WTC11 (cell line): Measurements from ENCODE around the gene ANKRD29. TPM values are rescaled to one million over a fixed set of nuclear protein-coding genes. Genes with fewer than 3 reads are reported as not detected.
A peak's percentile ranks its signal among the peaks of the same experiment; 100 is the strongest.

ENCODE experiments used
- ATAC-seq: fragments of 200-7000 bp; cut with Tn5 transposase; 2 replicates; pipeline ENCODE4 v1.10.0; 2021; ENCODE audit warnings: mild to moderate bottlenecking, moderate library complexity
- CTCF ChIA-PET: fragments of 300-600 bp; sonication (Branson Sonifier 250); formaldehyde crosslinking; loops from one replicate; lab custom pipeline; 2021; ENCODE audit warnings: antibody characterized with exemption; lab: Charles Lee
- POLR2A ChIA-PET: fragments of 350-600 bp; sonication (Branson Sonifier 250); formaldehyde crosslinking; loops from one replicate; lab custom pipeline; 2021; ENCODE audit warnings: antibody characterized with exemption; lab: Charles Lee
- DNase-seq: peaks from one replicate; pipeline ENCODE4 v3.0.0; 2021; ENCODE audit warnings: low spot score
- H3K27ac Mint-ChIP-seq: 2 replicates; pipeline ENCODE4 v1.8.0; 2021; ENCODE audit warnings: mixed read lengths
- H3K27me3 Mint-ChIP-seq: 2 replicates; pipeline ENCODE4 v1.8.0; 2021; ENCODE audit warnings: low read depth, mild to moderate bottlenecking, moderate library complexity, mixed read lengths
- H3K36me3 Mint-ChIP-seq: 2 replicates; pipeline ENCODE4 v1.8.0; 2021; ENCODE audit warnings: mixed read lengths
- H3K4me1 Mint-ChIP-seq: 2 replicates; pipeline ENCODE4 v1.8.0; 2022; ENCODE audit warnings: mixed read lengths
- H3K4me3 Mint-ChIP-seq: 2 replicates; pipeline ENCODE4 v1.8.0; 2021; ENCODE audit warnings: mild to moderate bottlenecking, moderate library complexity, mixed read lengths
- H3K9me3 Mint-ChIP-seq: 2 replicates; pipeline ENCODE4 v1.8.0; 2021; ENCODE audit warnings: mixed read lengths
- AR ChIP-seq: fragments of 250-450 bp; sonication (Bioruptor Pico); IDR thresholded peaks from 2 replicates; pipeline ENCODE4 v1.9.0; 2021; ENCODE audit warnings: mild to moderate bottlenecking
- CREB1 ChIP-seq: sonication (generic); formaldehyde crosslinking; IDR thresholded peaks from 2 replicates; pipeline ENCODE4 v1.8.0; 2023; ENCODE audit warnings: mild to moderate bottlenecking, missing genetic modification reagents
- CREM ChIP-seq: sonication (generic); formaldehyde crosslinking; IDR thresholded peaks from 2 replicates; pipeline ENCODE4 v1.8.1; 2022; ENCODE audit warnings: mild to moderate bottlenecking, missing genetic modification reagents, moderate library complexity
- EMX1 ChIP-seq: fragments of 250-450 bp; sonication (Bioruptor Pico); IDR thresholded peaks from 2 replicates; pipeline ENCODE4 v1.8.0; 2021; ENCODE audit warnings: mild to moderate bottlenecking
- ETV6 ChIP-seq: sonication (generic); formaldehyde crosslinking; IDR thresholded peaks from 2 replicates; pipeline ENCODE4 v1.8.1; 2022; ENCODE audit warnings: mild to moderate bottlenecking, missing genetic modification reagents
- IRF1 ChIP-seq: sonication (generic); formaldehyde crosslinking; IDR thresholded peaks from 2 replicates; pipeline ENCODE4 v1.8.0; 2023; ENCODE audit warnings: missing genetic modification reagents
- OVOL2 ChIP-seq: fragments of 250-450 bp; sonication (Bioruptor Pico); IDR thresholded peaks from 2 replicates; pipeline ENCODE4 v1.9.0; 2021; ENCODE audit warnings: mild to moderate bottlenecking, borderline replicate concordance
- TEAD1 ChIP-seq: sonication (generic); formaldehyde crosslinking; IDR thresholded peaks from 2 replicates; pipeline ENCODE4 v1.8.0; 2022; ENCODE audit warnings: mild to moderate bottlenecking, missing genetic modification reagents
- ZNF416 ChIP-seq: fragments of 250-450 bp; sonication (Bioruptor Pico); IDR thresholded peaks from 2 replicates; pipeline ENCODE4 v1.9.0; 2021; ENCODE audit warnings: mild to moderate bottlenecking, inconsistent platforms
- total RNA-seq: library from RNA; stranded (reverse); gene quantifications from 3 replicates; pipeline ENCODE4 v1.2.3, GENCODE V29; 2021
- TF ChIP-seq, protein P1 (sequence below): sonication (generic); formaldehyde crosslinking; IDR thresholded peaks from 2 replicates; pipeline ENCODE4 v1.8.0; 2022; ENCODE audit warnings: missing genetic modification reagents
- TF ChIP-seq, protein P2 (sequence below): fragments of 200-600 bp; IDR thresholded peaks from 2 replicates; pipeline ENCODE4 v1.8.0; 2022; ENCODE audit warnings: antibody characterized with exemption

Gene ANKRD29
- total RNA-seq, 1 experiment from 2014 or later = 4.9 TPM

- ATAC-seq (no peak), DNase-seq (no peak)
- H3K27ac Mint-ChIP-seq = no peak overlapping the region
- H3K9me3 Mint-ChIP-seq = peaks cover 13% of the 10 kb centered on the region
- no peak overlapping the region for H3K4me3 Mint-ChIP-seq
- CTCF ChIA-PET = interaction anchor here (3.2 kb wide), 1 partner anchor 85 kb away, joined by 66 read pairs; no protein-coding TSS in a partner anchor
- H3K4me1 Mint-ChIP-seq = no peaks in the 10 kb centered on the region
- TF ChIP-seq AR (CRISPR knock-in tag) = no peak
- TF ChIP-seq OVOL2 (CRISPR knock-in tag) = no peak
- no peak for TF ChIP-seq ZNF416
- TF ChIP-seq TEAD1 (CRISPR knock-in tag) = no peak
- TF ChIP-seq, protein P1, sequence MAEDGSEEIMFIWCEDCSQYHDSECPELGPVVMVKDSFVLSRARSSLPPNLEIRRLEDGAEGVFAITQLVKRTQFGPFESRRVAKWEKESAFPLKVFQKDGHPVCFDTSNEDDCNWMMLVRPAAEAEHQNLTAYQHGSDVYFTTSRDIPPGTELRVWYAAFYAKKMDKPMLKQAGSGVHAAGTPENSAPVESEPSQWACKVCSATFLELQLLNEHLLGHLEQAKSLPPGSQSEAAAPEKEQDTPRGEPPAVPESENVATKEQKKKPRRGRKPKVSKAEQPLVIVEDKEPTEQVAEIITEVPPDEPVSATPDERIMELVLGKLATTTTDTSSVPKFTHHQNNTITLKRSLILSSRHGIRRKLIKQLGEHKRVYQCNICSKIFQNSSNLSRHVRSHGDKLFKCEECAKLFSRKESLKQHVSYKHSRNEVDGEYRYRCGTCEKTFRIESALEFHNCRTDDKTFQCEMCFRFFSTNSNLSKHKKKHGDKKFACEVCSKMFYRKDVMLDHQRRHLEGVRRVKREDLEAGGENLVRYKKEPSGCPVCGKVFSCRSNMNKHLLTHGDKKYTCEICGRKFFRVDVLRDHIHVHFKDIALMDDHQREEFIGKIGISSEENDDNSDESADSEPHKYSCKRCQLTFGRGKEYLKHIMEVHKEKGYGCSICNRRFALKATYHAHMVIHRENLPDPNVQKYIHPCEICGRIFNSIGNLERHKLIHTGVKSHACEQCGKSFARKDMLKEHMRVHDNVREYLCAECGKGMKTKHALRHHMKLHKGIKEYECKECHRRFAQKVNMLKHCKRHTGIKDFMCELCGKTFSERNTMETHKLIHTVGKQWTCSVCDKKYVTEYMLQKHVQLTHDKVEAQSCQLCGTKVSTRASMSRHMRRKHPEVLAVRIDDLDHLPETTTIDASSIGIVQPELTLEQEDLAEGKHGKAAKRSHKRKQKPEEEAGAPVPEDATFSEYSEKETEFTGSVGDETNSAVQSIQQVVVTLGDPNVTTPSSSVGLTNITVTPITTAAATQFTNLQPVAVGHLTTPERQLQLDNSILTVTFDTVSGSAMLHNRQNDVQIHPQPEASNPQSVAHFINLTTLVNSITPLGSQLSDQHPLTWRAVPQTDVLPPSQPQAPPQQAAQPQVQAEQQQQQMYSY = no peak
- no peak for TF ChIP-seq EMX1 (CRISPR knock-in tag)
- no peak for TF ChIP-seq IRF1
- TF ChIP-seq CREB1 = no peak
- POLR2A ChIA-PET = interaction anchor here (0.6 kb wide), 1 partner anchor 1122 kb away, joined by 3 read pairs; no protein-coding TSS in a partner anchor
- 0 out of 2 replicates have a peak, but pooled peaks cover 3% of the 10 kb centered on the region for H3K36me3 Mint-ChIP-seq
- no peaks in the 10 kb centered on the region; the same call in 1 of the 2 replicates for H3K27me3 Mint-ChIP-seq
Measured at GRCh38 chr18:23704806-23705205, 42.1 kb upstream of the ANKRD29 start.

DNA sequence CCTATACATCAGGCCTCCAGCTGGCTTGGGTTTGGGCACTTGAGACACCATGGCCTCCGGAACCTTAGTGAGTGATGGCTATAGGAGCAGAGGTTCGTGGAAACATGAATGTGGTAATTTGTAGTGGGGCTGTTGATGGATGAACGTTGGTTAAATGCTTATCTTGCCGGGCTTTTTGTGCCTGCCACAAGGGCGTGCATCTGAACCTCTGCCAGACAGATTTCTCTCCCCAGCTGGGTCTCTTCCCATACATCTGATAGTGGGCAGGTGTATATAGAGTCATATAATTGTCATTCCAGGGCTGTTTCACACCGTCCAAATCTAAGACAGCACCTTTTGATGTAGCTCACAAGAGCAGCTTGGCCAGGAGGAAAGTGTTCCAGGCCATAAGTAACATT, 41.3 kb upstream of the ANKRD29 start:
- CTCF ChIA-PET = interaction anchor here (1.0 to 3.2 kb wide), 7 partner anchors 10 to 188 kb away, joined by 3 to 66 read pairs (median 10); no protein-coding TSS in a partner anchor
- no peak for TF ChIP-seq CREM (CRISPR knock-in tag)
- Mint-ChIP-seq H3K4me1 (no peaks in the 10 kb centered on the region), H3K27ac (no peak overlapping the region), H3K36me3 (0 out of 2 replicates have a peak, but pooled peaks cover 3% of the 10 kb centered on the region), H3K27me3 (no peaks in the 10 kb centered on the region), H3K4me3 (no peak overlapping the region), H3K9me3 (peaks cover 8% of the 10 kb centered on the region)
- POLR2A ChIA-PET = interaction anchor here (0.6 kb wide), 1 partner anchor 1121 kb away, joined by 3 read pairs; no protein-coding TSS in a partner anchor
- DNase-seq (no peak), ATAC-seq (no peak)

DNA sequence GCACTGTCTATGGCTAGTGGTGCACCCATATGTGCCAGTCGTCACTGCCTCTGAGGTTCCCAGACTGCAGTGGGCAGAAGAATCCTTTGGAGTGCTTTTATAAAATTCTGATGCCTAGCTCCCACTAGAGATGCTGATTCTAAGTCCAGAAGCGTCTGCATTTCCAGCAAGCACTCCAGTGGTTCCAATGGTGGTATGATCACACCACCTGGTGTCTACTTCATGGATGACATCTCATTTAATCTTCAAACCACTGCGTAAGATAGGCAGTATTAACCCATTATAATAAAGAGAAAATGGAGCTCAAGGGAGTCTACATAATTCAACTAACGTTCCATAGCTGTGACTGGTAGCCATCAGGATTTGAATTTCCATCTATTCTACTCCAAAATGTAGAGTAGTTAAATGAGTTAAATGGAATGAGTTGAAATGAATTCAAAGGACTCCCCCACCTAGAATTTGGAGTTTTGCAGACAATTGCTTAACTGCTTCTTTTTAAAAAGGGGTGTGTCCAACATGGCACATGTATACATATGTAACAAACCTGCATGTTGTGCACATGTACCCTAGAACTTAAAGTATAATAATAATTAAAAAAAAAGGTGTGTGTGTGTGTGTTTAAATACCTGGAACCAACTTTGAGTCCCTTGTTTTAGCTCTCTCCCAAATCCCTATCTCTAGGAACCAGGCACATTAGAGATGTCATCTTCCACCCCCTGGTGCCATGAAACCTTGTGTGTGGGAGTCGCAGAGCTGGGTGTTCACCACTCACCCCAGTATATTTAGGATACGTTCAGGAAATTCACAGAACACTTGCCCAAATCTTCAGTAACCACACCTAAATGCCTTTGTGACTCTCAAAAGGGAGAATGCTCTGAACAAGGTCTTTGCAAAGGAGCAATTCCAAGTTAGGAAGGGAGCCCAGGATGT, 40.6 kb upstream of the ANKRD29 start:
- Mint-ChIP-seq H3K9me3 (peaks cover 8% of the 10 kb centered on the region), H3K27ac (no peak overlapping the region), H3K4me1 (no peaks in the 10 kb centered on the region), H3K4me3 (no peak overlapping the region), H3K27me3 (no peaks in the 10 kb centered on the region), H3K36me3 (0 out of 2 replicates have a peak, but pooled peaks cover 3% of the 10 kb centered on the region)
- TF ChIP-seq, protein P2, sequence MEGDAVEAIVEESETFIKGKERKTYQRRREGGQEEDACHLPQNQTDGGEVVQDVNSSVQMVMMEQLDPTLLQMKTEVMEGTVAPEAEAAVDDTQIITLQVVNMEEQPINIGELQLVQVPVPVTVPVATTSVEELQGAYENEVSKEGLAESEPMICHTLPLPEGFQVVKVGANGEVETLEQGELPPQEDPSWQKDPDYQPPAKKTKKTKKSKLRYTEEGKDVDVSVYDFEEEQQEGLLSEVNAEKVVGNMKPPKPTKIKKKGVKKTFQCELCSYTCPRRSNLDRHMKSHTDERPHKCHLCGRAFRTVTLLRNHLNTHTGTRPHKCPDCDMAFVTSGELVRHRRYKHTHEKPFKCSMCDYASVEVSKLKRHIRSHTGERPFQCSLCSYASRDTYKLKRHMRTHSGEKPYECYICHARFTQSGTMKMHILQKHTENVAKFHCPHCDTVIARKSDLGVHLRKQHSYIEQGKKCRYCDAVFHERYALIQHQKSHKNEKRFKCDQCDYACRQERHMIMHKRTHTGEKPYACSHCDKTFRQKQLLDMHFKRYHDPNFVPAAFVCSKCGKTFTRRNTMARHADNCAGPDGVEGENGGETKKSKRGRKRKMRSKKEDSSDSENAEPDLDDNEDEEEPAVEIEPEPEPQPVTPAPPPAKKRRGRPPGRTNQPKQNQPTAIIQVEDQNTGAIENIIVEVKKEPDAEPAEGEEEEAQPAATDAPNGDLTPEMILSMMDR = peak; percentile 19; the same call in 1 of the 2 replicates
- TF ChIP-seq ETV6 = no peak
- CTCF ChIA-PET = interaction anchor here (0.5 to 3.2 kb wide), 34 partner anchors 10 to 410 kb away, joined by 3 to 66 read pairs (median 3); partner anchors contain the start of gene NPC1
- POLR2A ChIA-PET = no interaction called here
- ATAC-seq = peak; percentile 78
- DNase-seq = no peak
